Liver (tissue), 9 donors: Measurements from ENCODE around the gene ZNF747. TPM values are rescaled to one million over a fixed set of nuclear protein-coding genes. Genes with fewer than 3 reads are reported as not detected.
A peak's percentile ranks its signal among the peaks of the same experiment; 100 is the strongest.
"Not testable (repeated sequence)": the region's sequence is repeated elsewhere in the genome, so short reads cannot be mapped to it uniquely, and the experiment has no call there.

Experiments used
- DNase-seq: peaks from one replicate; pipeline ENCODE4 v3.0.0-alpha.2; 2017; ENCODE audit warnings: low spot score
- H3K27ac ChIP-seq, 2 donors: one replicate each; pipeline ENCODE4 v1.7.0; 2013; ENCODE audit warnings: inconsistent platforms in 2 of 2, low read length in 2 of 2, control low read depth in 1 of 2, low read depth in 1 of 2, mild to moderate bottlenecking in 1 of 2
- H3K27me3 ChIP-seq, 4 donors: one replicate each; pipeline versions ENCODE4 v1.6.1 to v1.7.0; 2013; ENCODE audit warnings: low read length in 3 of 4, inconsistent platforms in 1 of 4, mild to moderate bottlenecking in 1 of 4, moderate library complexity in 1 of 4; ENCODE audit not compliant: control insufficient read depth in 4 of 4, insufficient read depth in 4 of 4
- H3K36me3 ChIP-seq, 4 donors: one replicate each; pipeline versions ENCODE4 v1.6.1 to v1.7.0; 2013; ENCODE audit warnings: low read length in 3 of 4, mild to moderate bottlenecking in 3 of 4, low read depth in 1 of 4, moderate library complexity in 1 of 4; ENCODE audit not compliant: control insufficient read depth in 4 of 4, insufficient read depth in 3 of 4
- H3K4me1 ChIP-seq, 4 donors: one replicate each; pipeline versions ENCODE4 v1.6.1 to v1.7.0; 2013; ENCODE audit warnings: low read length in 3 of 4, mild to moderate bottlenecking in 3 of 4, moderate library complexity in 1 of 4; ENCODE audit not compliant: control insufficient read depth in 4 of 4, insufficient read depth in 4 of 4
- H3K4me3 ChIP-seq, 3 donors: one replicate each; pipeline versions ENCODE4 v1.6.1 to v1.7.0; 2013; ENCODE audit warnings: low read length in 3 of 3, control low read depth in 1 of 3, low read depth in 1 of 3, mild to moderate bottlenecking in 1 of 3
- H3K9ac ChIP-seq, 2 donors: one replicate each; pipeline ENCODE4 v1.7.0; 2013; ENCODE audit warnings: low read length in 2 of 2, mild to moderate bottlenecking in 2 of 2, moderate library complexity in 2 of 2, control low read depth in 1 of 2, low read depth in 1 of 2
- H3K9me3 ChIP-seq, 4 donors: one replicate each; pipeline versions ENCODE4 v1.6.1 to v1.7.0; 2013; ENCODE audit warnings: low read length in 3 of 4; ENCODE audit not compliant: control insufficient read depth in 4 of 4
- FOXA1 ChIP-seq: IDR thresholded peaks from 2 replicates; pipeline ENCODE4 v1.6.1; 2016; ENCODE audit warnings: antibody characterized with exemption
- FOXA2 ChIP-seq: IDR thresholded peaks from 2 replicates; pipeline ENCODE4 v1.6.1; 2016; ENCODE audit warnings: antibody characterized with exemption
- HNF4G ChIP-seq: IDR thresholded peaks from 2 replicates; pipeline ENCODE4 v1.6.1; 2016; ENCODE audit warnings: antibody characterized with exemption
- JUND ChIP-seq, 2 donors: IDR thresholded peaks; 2 replicates each; pipeline ENCODE4 v1.6.1; 2016; ENCODE audit warnings: antibody characterized with exemption in 2 of 2
- NR2F2 ChIP-seq: IDR thresholded peaks from 2 replicates; pipeline ENCODE4 v1.6.1; 2016; ENCODE audit warnings: antibody characterized with exemption
- RAD21 ChIP-seq, 2 donors: IDR thresholded peaks; 2 replicates each; pipeline ENCODE4 v1.6.1; 2016; ENCODE audit warnings: antibody characterized with exemption in 2 of 2, mild to moderate bottlenecking in 2 of 2
- RXRA ChIP-seq, 2 donors: IDR thresholded peaks; 2 replicates each; pipeline ENCODE4 v1.6.1; 2017 to 2018; ENCODE audit warnings: antibody characterized with exemption in 2 of 2, mild to moderate bottlenecking in 1 of 2
- YY1 ChIP-seq: IDR thresholded peaks from 2 replicates; pipeline ENCODE4 v1.6.1; 2016; ENCODE audit warnings: antibody characterized with exemption, mild to moderate bottlenecking
- WGBS: extraction: QIAGEN DNeasy Blood & Tissue Kit; methylation state at CpG from one replicate; pipeline ENCODE4 v1.1.7; 2013; 5-methylcytosine and 5-hydroxymethylcytosine counted together
- polyA plus RNA-seq, 2 donors: library from polyadenylated mRNA; stranded (reverse) in 1 of 2; unstranded in 1 of 2; fragments of 200-250 nt in 1 of 2; fragments of >200 nt in 1 of 2; fragmentation: Nextera tagmentation in 1 of 2; extraction: Ambion mirVana in 1 of 2; gene quantifications; one replicate each; pipeline versions ENCODE4 v1.2.1 to v1.2.3, GENCODE V29; 2013 to 2015
- total RNA-seq, 2 donors: library from RNA; depleted of rRNA; stranded (reverse); fragments of >200 nt; gene quantifications; one replicate each; pipeline ENCODE4 v1.2.3, GENCODE V29; 2014
- TF ChIP-seq, protein P1 (sequence below): IDR thresholded peaks from 2 replicates; pipeline ENCODE4 v1.6.1; 2016; ENCODE audit warnings: antibody characterized with exemption
- TF ChIP-seq, protein P2 (sequence below): IDR thresholded peaks from 2 replicates; pipeline ENCODE4 v1.6.1; 2016; ENCODE audit warnings: antibody characterized with exemption, mild to moderate bottlenecking
- TF ChIP-seq, protein P3 (sequence below): fragments of 150-350 bp; IDR thresholded peaks from 2 replicates; pipeline ENCODE4 v1.5.1; 2017; ENCODE audit warnings: improper control_type of control experiment, low read depth, low read length; ENCODE audit not compliant: missing input control
- donor health status: healthy.
- donor health status: healthy.
- donor health status: healthy.
- donor health status: healthy.
- donor health status: healthy.

ZNF747 gene
- total and polyA plus RNA-seq, 4 donors, result 3.8 to 10.5 (median 6.5) TPM

- no peak for TF ChIP-seq RXRA (IDR thresholded peaks at IDR 0.05)
- TF ChIP-seq NR2F2, result no peak
- TF ChIP-seq, protein P1, sequence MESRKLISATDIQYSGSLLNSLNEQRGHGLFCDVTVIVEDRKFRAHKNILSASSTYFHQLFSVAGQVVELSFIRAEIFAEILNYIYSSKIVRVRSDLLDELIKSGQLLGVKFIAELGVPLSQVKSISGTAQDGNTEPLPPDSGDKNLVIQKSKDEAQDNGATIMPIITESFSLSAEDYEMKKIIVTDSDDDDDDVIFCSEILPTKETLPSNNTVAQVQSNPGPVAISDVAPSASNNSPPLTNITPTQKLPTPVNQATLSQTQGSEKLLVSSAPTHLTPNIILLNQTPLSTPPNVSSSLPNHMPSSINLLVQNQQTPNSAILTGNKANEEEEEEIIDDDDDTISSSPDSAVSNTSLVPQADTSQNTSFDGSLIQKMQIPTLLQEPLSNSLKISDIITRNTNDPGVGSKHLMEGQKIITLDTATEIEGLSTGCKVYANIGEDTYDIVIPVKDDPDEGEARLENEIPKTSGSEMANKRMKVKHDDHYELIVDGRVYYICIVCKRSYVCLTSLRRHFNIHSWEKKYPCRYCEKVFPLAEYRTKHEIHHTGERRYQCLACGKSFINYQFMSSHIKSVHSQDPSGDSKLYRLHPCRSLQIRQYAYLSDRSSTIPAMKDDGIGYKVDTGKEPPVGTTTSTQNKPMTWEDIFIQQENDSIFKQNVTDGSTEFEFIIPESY, result no peak
- no peaks in the 10 kb centered on the region for H3K27me3 ChIP-seq
- H3K4me3 ChIP-seq, result no peak overlapping the region
- H3K4me1 ChIP-seq, result no peaks in the 10 kb centered on the region
- H3K9ac ChIP-seq, result no peak overlapping the region
- no peaks in the 10 kb centered on the region for H3K9me3 ChIP-seq
- H3K36me3 ChIP-seq, result no peaks in the 10 kb centered on the region
- H3K27ac ChIP-seq, result no peak overlapping the region
- DNase-seq, result no peak
- WGBS, result 89% methylated on average over 5 of the region's 5 CpGs
Observed at GRCh38 chr16:30543067-30543466, 8.4 kb upstream of the ZNF747 start.

GRCh38 chr16:30541502-30542329 lies 7.1 kb upstream of the ZNF747 start:
- Histone ChIP-seq H3K4me1 (no peaks in the 10 kb centered on the region), H3K9me3 (no peaks in the 10 kb centered on the region), H3K27me3 (no peaks in the 10 kb centered on the region), H3K36me3 (no peaks in the 10 kb centered on the region), H3K4me3 (no peak overlapping the region), H3K27ac (no peak overlapping the region), H3K9ac (no peak overlapping the region)
- WGBS, result 78% methylated on average over 10 of the region's 10 CpGs
- TF ChIP-seq, protein P2, sequence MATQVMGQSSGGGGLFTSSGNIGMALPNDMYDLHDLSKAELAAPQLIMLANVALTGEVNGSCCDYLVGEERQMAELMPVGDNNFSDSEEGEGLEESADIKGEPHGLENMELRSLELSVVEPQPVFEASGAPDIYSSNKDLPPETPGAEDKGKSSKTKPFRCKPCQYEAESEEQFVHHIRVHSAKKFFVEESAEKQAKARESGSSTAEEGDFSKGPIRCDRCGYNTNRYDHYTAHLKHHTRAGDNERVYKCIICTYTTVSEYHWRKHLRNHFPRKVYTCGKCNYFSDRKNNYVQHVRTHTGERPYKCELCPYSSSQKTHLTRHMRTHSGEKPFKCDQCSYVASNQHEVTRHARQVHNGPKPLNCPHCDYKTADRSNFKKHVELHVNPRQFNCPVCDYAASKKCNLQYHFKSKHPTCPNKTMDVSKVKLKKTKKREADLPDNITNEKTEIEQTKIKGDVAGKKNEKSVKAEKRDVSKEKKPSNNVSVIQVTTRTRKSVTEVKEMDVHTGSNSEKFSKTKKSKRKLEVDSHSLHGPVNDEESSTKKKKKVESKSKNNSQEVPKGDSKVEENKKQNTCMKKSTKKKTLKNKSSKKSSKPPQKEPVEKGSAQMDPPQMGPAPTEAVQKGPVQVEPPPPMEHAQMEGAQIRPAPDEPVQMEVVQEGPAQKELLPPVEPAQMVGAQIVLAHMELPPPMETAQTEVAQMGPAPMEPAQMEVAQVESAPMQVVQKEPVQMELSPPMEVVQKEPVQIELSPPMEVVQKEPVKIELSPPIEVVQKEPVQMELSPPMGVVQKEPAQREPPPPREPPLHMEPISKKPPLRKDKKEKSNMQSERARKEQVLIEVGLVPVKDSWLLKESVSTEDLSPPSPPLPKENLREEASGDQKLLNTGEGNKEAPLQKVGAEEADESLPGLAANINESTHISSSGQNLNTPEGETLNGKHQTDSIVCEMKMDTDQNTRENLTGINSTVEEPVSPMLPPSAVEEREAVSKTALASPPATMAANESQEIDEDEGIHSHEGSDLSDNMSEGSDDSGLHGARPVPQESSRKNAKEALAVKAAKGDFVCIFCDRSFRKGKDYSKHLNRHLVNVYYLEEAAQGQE, result no peak
- TF ChIP-seq YY1 (no peak), FOXA2 (no peak), RAD21 (IDR thresholded peaks at IDR 0.05) (no peak), HNF4G (no peak), JUND (IDR thresholded peaks at IDR 0.05) (no peak), FOXA1 (no peak), RXRA (IDR thresholded peaks at IDR 0.05) (no peak)
- TF ChIP-seq, protein P3, sequence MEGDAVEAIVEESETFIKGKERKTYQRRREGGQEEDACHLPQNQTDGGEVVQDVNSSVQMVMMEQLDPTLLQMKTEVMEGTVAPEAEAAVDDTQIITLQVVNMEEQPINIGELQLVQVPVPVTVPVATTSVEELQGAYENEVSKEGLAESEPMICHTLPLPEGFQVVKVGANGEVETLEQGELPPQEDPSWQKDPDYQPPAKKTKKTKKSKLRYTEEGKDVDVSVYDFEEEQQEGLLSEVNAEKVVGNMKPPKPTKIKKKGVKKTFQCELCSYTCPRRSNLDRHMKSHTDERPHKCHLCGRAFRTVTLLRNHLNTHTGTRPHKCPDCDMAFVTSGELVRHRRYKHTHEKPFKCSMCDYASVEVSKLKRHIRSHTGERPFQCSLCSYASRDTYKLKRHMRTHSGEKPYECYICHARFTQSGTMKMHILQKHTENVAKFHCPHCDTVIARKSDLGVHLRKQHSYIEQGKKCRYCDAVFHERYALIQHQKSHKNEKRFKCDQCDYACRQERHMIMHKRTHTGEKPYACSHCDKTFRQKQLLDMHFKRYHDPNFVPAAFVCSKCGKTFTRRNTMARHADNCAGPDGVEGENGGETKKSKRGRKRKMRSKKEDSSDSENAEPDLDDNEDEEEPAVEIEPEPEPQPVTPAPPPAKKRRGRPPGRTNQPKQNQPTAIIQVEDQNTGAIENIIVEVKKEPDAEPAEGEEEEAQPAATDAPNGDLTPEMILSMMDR, result no peak
- peak; percentile 50 for DNase-seq

GRCh38 chr16:30540916-30541464 lies 6.3 kb upstream of the ZNF747 start:
- not testable (repeated sequence) for H3K9ac ChIP-seq, H3K9me3 ChIP-seq, DNase-seq, H3K27me3 ChIP-seq, H3K4me1 ChIP-seq, H3K36me3 ChIP-seq, H3K4me3 ChIP-seq, H3K27ac ChIP-seq
- 69% methylated on average over 9 of the region's 9 CpGs for WGBS

DNA sequence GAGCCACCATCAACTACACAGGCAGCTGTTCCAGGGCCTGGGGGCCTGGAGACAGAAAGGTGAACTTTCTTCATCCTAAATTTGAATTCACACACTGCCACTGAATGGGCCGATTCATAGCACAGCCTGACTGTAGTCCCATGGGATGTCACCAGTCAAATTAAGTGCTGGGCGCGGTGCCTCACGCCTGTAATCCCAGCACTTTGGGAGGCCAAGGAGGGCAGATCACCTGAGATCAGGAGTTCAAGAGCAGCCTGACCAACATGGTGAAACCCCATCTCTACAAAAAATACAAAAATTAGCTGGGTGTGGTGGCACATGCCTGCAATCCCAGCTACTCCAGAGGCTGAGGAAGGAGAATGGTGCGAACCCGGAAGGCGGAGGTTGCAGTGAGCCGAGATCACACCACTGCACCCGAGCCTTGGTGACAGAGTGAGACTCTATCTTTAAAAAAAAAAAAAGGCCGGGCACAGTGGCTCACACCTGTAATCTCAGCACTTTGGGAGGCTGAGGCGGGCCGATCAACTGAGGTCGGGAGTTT lies 5.4 kb upstream of the ZNF747 start:
- H3K9ac ChIP-seq, H3K36me3 ChIP-seq, H3K9me3 ChIP-seq, H3K4me3 ChIP-seq, H3K27me3 ChIP-seq, H3K27ac ChIP-seq, DNase-seq: not testable (repeated sequence)
- WGBS, result 91% methylated on average over 13 of the region's 13 CpGs
- H3K4me1 ChIP-seq, result peaks cover 0 to 13% (median 5%) of the 10 kb centered on the region in 4 donors
